LNCaP clone FGC (cell line): ENCODE data around the gene PPT2.

Experiments used
- DNase-seq: peaks from one replicate; pipeline ENCODE4 v3.0.0-alpha.2; 2011; ENCODE audit warnings: low read depth
- H3K4me3 ChIP-seq: 2 replicates; pipeline ENCODE4 v1.5.1; 2011; ENCODE audit warnings: mild to moderate bottlenecking, low read depth, low read length, control low read depth
- CTCF ChIP-seq: IDR thresholded peaks from 2 replicates; pipeline ENCODE4 v1.5.1; 2012; ENCODE audit warnings: mild to moderate bottlenecking; ENCODE audit not compliant: control insufficient read depth, insufficient read depth; ENCODE audit errors: extremely low read depth

The PPT2 gene

GRCh38 chr6:32146687-32147086, 7.3 kb upstream of the PPT2 start:
- no peak overlapping the region for H3K4me3 ChIP-seq
- no peak for TF ChIP-seq CTCF

GRCh38 chr6:32147401-32148132, 6.4 kb upstream of the PPT2 start:
- no peak for TF ChIP-seq CTCF
- H3K4me3 ChIP-seq, result no peak overlapping the region
- DNase-seq, result no peak

More at GRCh38 chr6:32146687-32147086, 7.3 kb upstream of the PPT2 start:
- DNase-seq, result no peak

GRCh38 chr6:32148289-32149091, 5.5 kb upstream of the PPT2 start:
- TF ChIP-seq CTCF, result no peak
- no peak for DNase-seq
- no peak overlapping the region for H3K4me3 ChIP-seq

- no peak overlapping the region for H3K4me3 ChIP-seq
- no peak for DNase-seq
- no peak for TF ChIP-seq CTCF
Observed at GRCh38 chr6:32149092-32149755, 4.7 kb upstream of the PPT2 start.

- TF ChIP-seq CTCF, result no peak
- no peak for DNase-seq
- H3K4me3 ChIP-seq, result no peak overlapping the region
Observed at GRCh38 chr6:32149932-32150870, 3.7 kb upstream of the PPT2 start.

- no peak overlapping the region for H3K4me3 ChIP-seq
- no peak for TF ChIP-seq CTCF
- DNase-seq, result no peak
Observed at GRCh38 chr6:32151181-32151862, 2.6 kb upstream of the PPT2 start.
